Skin epidermis (tissue), 12 donors: ENCODE measurements around the gene CREBBP.

Experiments
- H3K27ac ChIP-seq, 21 experiments: fragments of 200-600 bp; sonication (generic) in 11 of 21; one replicate each; pipeline ENCODE4 v1.5.0; 2020; ENCODE audit warnings: mild to moderate bottlenecking in 3 of 21, inconsistent platforms in 2 of 21, moderate library complexity in 2 of 21
- H3K4me3 ChIP-seq, 7 experiments: fragments of 200-600 bp; sonication (generic) in 2 of 7; one replicate each; pipeline ENCODE4 v1.5.0; 2020; ENCODE audit warnings: inconsistent platforms in 2 of 7, mild to moderate bottlenecking in 2 of 7, moderate library complexity in 1 of 7

CREBBP gene

GRCh38 chr16:3804426-3805016 is 76.0 kb downstream of the CREBBP start:
- H3K27ac ChIP-seq = no peak overlapping the region
- no peak overlapping the region for H3K4me3 ChIP-seq

GRCh38 chr16:3800477-3801270 is 79.8 kb downstream of the CREBBP start:
- Histone ChIP-seq H3K4me3 (no peak overlapping the region), H3K27ac (no peak overlapping the region)

- Histone ChIP-seq H3K4me3 (no peak overlapping the region), H3K27ac (no peak overlapping the region)
Measured at GRCh38 chr16:3800019-3800418, 80.5 kb downstream of the CREBBP start.

GRCh38 chr16:3799354-3799753 is 81.2 kb downstream of the CREBBP start:
- no peak overlapping the region for H3K4me3 ChIP-seq
- no peak overlapping the region for H3K27ac ChIP-seq

GRCh38 chr16:3798838-3799237 is 81.7 kb downstream of the CREBBP start:
- H3K27ac ChIP-seq = no peak overlapping the region
- no peak overlapping the region for H3K4me3 ChIP-seq

- H3K4me3 ChIP-seq = no peak overlapping the region
- H3K27ac ChIP-seq = no peak overlapping the region
Measured at GRCh38 chr16:3797904-3798811, 82.4 kb downstream of the CREBBP start.

- H3K4me3 ChIP-seq = no peak overlapping the region
- H3K27ac ChIP-seq = no peak overlapping the region
Measured at GRCh38 chr16:3797473-3797872, 83.0 kb downstream of the CREBBP start.

GRCh38 chr16:3793161-3793576 is 87.3 kb downstream of the CREBBP start:
- Histone ChIP-seq H3K27ac (peak overlapping the region in 4 of 21 experiments; percentile 7 to 49 (median 33)), H3K4me3 (no peak overlapping the region)

GRCh38 chr16:3792472-3793012 is 88.0 kb downstream of the CREBBP start:
- peak overlapping the region in 4 of 21 experiments; percentile 7 to 49 (median 35) for H3K27ac ChIP-seq
- H3K4me3 ChIP-seq = no peak overlapping the region

- no peak overlapping the region for H3K27ac ChIP-seq
- H3K4me3 ChIP-seq = no peak overlapping the region
Measured at GRCh38 chr16:3791701-3792100, 88.8 kb downstream of the CREBBP start.

- Histone ChIP-seq H3K4me3 (no peak overlapping the region), H3K27ac (no peak overlapping the region)
Measured at GRCh38 chr16:3789375-3790099, 91.0 kb downstream of the CREBBP start.

- no peak overlapping the region for H3K27ac ChIP-seq
- H3K4me3 ChIP-seq = no peak overlapping the region
Measured at GRCh38 chr16:3788711-3789374, 91.7 kb downstream of the CREBBP start.

GRCh38 chr16:3787924-3788661 is 92.4 kb downstream of the CREBBP start:
- Histone ChIP-seq H3K27ac (no peak overlapping the region), H3K4me3 (no peak overlapping the region)

GRCh38 chr16:3785413-3785812 is 95.1 kb downstream of the CREBBP start:
- no peak overlapping the region for H3K4me3 ChIP-seq
- H3K27ac ChIP-seq = no peak overlapping the region

- Histone ChIP-seq H3K4me3 (no peak overlapping the region), H3K27ac (no peak overlapping the region)
Measured at GRCh38 chr16:3783516-3783915, 97.0 kb downstream of the CREBBP start.

- no peak overlapping the region for H3K4me3 ChIP-seq
- no peak overlapping the region for H3K27ac ChIP-seq
Measured at GRCh38 chr16:3782566-3782965, 97.9 kb downstream of the CREBBP start.

- Histone ChIP-seq H3K4me3 (no peak overlapping the region), H3K27ac (no peak overlapping the region)
Measured at GRCh38 chr16:3781421-3781820, 99.1 kb downstream of the CREBBP start.

- H3K4me3 ChIP-seq = no peak overlapping the region
- no peak overlapping the region for H3K27ac ChIP-seq
Measured at GRCh38 chr16:3780570-3780969, 99.9 kb downstream of the CREBBP start.
